WI38 (cell line): ENCODE results near the gene SMC6.

Experiments used
- H3K4me3 ChIP-seq: 2 replicates; pipeline ENCODE4 v1.5.1; 2011; ENCODE audit warnings: low read depth, mild to moderate bottlenecking, control low read depth, low read length
- CTCF ChIP-seq: IDR thresholded peaks from 2 replicates; pipeline ENCODE4 v1.5.1; 2012; ENCODE audit warnings: low read depth, mild to moderate bottlenecking, control low read depth, low read length

The SMC6 gene

GRCh38 chr2:17672583-17673317, 80.9 kb downstream of the SMC6 start:
- TF ChIP-seq CTCF, result no peak
- H3K4me3 ChIP-seq, result no peak overlapping the region

- no peak for TF ChIP-seq CTCF
- no peak overlapping the region for H3K4me3 ChIP-seq
Measured at GRCh38 chr2:17667898-17668297, 85.7 kb downstream of the SMC6 start.

- no peak for TF ChIP-seq CTCF
- no peak overlapping the region for H3K4me3 ChIP-seq
Measured at GRCh38 chr2:17664534-17664933, 89.1 kb downstream of the SMC6 start.

- no peak overlapping the region for H3K4me3 ChIP-seq
- no peak for TF ChIP-seq CTCF
Measured at GRCh38 chr2:17662723-17663122, 90.9 kb downstream of the SMC6 start.

GRCh38 chr2:17661460-17661859, 92.2 kb downstream of the SMC6 start:
- TF ChIP-seq CTCF, result no peak

GRCh38 chr2:17660219-17660618, 93.4 kb downstream of the SMC6 start:
- no peak overlapping the region for H3K4me3 ChIP-seq
- no peak for TF ChIP-seq CTCF

More at GRCh38 chr2:17661460-17661859, 92.2 kb downstream of the SMC6 start:
- H3K4me3 ChIP-seq, result no peak overlapping the region

- H3K4me3 ChIP-seq, result no peak overlapping the region
Measured at GRCh38 chr2:17658251-17658843, 95.3 kb downstream of the SMC6 start.

More at GRCh38 chr2:17658251-17658843, 95.3 kb downstream of the SMC6 start:
- no peak for TF ChIP-seq CTCF
